HG03575 (cell line): Measurements from ENCODE around the gene TRABD2B.

Experiments
- ATAC-seq: cut with Tn5 transposase; IDR thresholded peaks from one replicate; pipeline ENCODE4 v1.9.1; 2021; ENCODE audit not compliant: unreplicated experiment, insufficient number of reproducible peaks, low FRiP score; ENCODE audit errors: extremely low read depth

Gene TRABD2B

DNA sequence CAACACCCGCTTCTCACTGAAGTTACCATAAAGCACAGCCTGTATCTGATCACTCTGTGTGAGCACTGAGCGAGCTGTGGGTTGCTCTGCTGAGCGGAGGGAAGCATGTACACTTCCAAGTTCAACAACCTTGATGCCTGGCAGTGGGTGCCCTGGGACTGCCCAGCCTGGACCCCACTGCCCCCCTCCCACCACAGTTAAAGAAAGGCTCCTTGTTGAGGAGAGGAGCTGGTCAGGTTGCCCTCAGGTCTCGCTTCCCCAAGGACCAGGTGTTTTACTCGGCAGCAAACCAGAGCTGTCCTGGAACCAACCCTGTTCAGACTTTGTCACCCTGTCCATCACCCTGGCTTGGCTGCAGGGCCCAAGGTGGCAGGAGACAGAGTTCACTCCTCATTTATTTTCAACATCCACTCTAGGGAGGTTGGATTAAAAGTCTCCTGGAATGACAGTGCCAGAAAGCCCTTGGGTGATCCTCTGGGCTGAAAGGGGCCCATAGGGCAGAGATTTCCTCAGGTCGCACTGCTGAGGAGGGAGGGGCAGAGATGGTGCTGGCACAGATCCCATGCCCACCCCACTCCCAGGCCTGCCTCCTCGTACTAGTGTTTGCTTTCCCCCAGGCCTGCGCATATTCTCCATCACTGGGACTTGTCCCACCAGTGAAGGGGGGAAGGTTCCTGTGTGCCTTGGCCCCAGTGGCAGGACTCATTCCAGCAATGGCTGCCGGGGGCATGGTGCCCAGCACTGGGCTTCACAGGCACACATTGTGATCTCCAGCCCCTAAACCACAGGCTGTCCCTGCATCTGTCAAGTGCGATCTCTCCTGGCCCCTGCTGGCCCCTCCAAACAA, 101.7 kb downstream of the TRABD2B start:
- no peak for ATAC-seq

GRCh38 chr1:47894410-47895278, 102.5 kb downstream of the TRABD2B start:
- no peak for ATAC-seq

DNA sequence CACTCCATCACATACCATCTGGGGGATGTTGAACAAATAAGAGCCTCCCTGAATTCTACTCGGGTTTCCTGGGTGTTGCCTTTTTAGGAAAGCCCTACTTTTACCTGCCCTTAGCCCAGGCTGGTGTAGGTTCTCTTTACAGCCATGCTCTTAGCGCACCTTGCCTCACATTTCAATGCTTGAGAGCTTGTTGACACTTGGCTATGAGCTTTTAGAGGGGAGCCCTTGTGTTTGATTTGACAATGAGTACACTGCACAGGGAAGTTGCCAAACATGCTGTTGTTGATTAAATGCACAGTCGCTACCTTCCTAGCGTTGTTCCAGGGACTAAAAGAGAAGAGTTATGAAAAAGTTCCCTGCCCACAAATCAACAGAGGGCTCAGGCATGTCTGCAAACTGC, 103.8 kb downstream of the TRABD2B start:
- no peak for ATAC-seq

DNA sequence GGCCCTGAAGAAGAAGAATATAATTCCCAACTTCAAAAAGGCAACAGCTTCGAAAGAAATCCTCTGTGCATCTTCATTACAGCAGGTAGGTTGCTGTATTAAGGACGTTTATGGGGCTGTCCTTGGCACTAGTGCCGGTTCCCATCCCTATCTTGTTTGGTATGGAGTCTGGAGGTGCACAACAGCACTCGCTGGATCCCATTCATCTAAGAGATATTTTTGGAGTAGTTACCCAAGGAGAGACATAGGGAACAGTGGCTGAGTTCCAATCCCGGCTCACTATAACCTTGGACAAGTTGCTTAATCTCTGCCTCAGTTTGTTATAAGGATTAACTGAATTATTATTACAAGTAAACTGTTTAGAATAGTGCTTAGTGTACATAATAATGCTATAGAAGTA, 106.4 kb downstream of the TRABD2B start:
- ATAC-seq, result no peak

DNA sequence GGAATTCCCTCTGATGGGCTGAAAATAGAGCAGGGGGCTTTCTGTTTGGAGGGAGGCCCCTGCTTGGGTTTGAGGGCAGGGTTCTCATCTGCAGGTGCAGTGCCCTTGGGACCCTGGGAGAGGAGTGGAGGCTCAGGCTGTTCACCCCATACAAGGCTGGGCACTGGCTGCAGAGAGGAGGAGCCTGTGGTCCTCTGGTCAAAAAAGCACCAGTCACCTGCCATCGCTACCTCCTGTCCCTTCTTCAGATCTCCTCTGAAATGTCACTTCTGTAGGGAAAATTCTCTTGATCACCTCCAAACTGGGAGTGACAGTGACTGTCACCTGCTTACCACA, 108.9 kb downstream of the TRABD2B start:
- ATAC-seq, result no peak

DNA sequence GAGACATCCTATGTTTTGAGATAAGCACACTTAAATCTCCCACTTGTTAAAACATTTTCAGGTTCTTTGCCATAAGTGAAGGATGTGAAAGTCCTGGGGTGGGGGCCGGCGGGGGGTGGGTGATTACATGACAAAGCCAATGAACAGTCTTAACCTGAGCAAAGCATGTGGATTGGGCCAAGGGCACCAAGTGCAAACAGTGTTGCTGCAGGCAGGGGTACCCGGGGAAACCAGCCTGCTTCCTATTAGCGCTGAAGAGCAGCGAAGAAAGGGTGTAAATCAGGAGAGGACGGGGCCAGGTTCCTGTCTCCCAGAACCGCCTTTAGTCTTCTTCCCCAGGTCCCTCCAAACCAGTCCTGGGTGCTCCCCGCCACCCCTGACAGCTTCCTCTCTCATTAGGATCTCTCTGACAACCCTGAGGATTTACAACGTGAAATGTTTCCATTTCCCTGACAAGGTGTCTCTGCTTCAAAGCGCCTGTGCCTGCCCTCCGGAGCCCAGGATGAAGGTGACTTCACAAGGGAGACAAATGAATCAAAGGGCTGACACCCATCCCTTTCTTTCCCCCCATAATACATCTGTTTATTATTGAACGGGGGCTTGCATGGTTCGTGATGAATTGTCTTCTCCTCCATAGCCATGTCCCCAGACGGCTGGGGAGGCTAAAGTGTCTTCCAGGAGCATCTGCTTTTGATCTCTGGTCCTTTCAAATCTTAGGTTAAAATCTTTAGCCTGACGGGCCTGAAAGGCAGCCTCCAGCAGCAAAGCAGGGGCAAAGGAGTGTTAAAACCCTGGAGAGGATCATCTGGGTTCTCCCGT, 109.5 kb downstream of the TRABD2B start:
- ATAC-seq, result no peak

DNA sequence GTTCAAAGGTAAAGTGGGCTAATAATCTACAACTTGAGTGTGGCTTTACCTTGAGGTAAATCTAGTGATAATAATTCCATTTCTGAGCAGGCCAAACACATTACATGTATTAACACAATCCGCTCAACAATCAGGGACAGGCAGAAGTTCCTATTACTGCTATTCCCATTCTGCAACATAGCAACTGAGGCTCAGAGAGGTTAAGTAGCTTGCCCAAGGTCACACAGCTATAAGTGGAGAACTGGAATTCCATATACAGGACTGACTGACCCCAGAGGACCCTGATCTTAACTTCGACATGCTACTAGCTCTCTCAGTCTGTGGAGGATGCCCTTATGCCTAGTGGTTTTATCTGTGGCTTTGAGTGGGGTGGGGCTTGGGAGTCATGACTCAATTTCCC, 110.1 kb downstream of the TRABD2B start:
- no peak for ATAC-seq

- no peak for ATAC-seq
Measured at GRCh38 chr1:47886141-47886540, 111.0 kb downstream of the TRABD2B start.

DNA sequence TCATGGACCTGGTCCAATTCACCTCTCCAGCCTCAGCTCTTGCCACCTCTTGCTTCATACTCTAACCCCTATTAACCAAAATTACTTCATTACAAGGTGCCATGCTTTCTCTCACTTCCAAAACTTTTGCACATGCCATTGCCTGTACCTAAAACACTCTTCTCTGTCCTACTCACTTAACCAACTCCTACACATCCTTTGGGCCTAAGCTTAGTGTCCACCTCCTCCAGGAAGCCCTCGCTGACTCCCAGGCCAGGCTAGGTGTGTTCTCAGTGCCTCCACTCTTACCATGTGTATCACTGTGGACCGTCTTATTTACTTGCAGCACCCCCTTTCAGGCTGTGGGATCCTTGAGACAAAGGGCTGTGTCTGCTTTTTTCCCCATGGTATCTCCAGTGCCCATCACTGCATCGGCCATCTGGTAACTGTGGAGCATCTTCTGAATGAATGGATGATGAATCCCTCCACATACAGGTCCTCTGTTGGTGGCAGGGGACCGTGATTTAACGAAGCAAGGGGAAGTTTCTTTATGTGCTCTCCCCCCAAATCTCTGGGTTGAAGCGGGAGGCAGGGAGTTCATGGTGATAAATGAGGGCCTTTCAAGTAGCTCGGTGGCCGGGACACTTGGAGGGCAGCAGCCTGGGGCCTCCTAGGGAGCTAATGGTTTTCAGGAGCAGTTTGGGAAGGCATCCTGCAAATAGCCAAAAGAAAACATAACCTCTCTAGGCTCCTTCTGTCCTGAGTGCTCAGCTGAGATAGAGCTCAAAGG, 111.9 kb downstream of the TRABD2B start:
- ATAC-seq, result no peak

- no peak for ATAC-seq
Measured at GRCh38 chr1:47883963-47884362, 113.2 kb downstream of the TRABD2B start.

GRCh38 chr1:47881505-47882442, 115.4 kb downstream of the TRABD2B start:
- no peak for ATAC-seq

DNA sequence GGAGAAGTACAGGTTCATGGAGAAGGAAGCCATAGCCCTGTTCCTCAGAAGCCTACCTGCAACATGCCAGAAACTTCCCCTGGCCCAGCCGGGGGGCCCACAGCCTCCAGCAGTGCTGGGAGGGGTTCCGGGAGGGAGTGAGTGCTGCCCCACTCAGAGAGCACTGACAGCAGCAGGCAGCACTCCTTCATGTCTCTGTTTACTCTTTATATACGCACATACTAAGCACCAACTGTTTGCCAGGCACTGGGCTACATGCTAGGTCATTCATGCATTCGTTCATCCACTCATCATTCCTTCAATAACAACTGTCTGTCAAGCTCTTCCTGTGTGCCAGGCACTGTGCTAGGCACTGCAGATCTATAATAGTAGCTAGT, 120.6 kb downstream of the TRABD2B start:
- no peak for ATAC-seq

GRCh38 chr1:47875831-47876586, 121.2 kb downstream of the TRABD2B start:
- no peak for ATAC-seq

- ATAC-seq, result no peak
Measured at GRCh38 chr1:47875036-47875435, 122.1 kb downstream of the TRABD2B start.

GRCh38 chr1:47873337-47873736, 123.8 kb downstream of the TRABD2B start:
- no peak for ATAC-seq

DNA sequence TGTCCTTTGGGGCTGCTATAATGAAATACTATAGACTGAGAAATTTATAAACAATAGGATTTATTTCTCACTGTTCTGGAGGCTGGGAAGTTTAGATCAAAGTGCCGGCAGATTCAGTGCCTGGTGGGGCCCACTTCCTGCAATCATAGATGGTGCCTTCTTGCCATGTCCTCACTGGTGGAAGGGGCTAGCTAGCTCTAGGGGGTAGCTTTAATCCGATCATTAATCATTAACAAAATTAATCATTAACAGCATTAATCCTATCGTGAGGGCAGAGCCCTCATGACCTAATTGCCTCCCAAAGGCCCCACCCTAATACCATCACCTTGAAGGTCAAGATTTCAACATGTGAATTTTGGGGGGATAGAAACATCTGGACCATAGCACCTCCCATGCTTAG, 124.3 kb downstream of the TRABD2B start:
- ATAC-seq, result no peak

DNA sequence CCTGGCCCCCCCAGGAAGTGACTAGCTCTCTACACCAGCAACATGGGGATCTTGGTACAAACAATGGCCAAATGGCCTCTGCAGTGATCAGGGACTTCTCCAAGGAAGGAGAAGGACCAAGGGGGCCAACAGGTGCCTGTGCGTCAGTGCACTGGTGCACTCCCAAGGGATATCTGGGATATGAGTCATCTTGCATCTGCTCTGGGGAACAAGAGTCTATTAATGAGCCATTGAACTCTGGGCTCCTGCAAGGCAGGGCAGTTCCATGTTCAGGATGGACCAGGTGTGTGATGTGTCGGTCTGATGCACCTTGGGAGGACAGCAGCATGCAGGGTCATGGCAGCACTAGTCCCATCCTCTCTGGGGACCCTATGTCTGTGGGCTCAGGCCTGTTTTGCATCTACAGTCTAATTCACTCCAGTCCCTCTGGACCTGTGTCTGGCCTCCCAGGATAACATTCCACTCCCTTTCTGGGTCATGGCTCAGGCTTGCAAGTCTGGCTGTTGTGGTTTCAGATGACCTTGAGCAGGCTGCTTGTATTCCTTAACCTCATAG, 125.3 kb downstream of the TRABD2B start:
- ATAC-seq, result no peak
